Keratinocyte (primary cell): ENCODE results near the gene SLC13A3. TPM values are rescaled to one million over a fixed set of nuclear protein-coding genes. Genes with fewer than 3 reads are reported as not detected.

Source experiments
- DNase-seq: peaks from one replicate; pipeline ENCODE4 v3.0.0-alpha.2; 2011; ENCODE audit warnings: low read depth, missing footprints, low spot score
- FAIRE-seq: peaks from 2 replicates; lab custom pipeline; 2011; peaks lifted over from hg19 to GRCh38; lab: Jason Lieb, UNC
- H2AFZ ChIP-seq: 2 replicates; pipeline ENCODE4 v1.6.0; 2012; ENCODE audit warnings: low read length, control low read depth, inconsistent platforms; ENCODE audit not compliant: control insufficient read depth
- H3K27ac ChIP-seq: 2 replicates; pipeline ENCODE4 v1.5.1; 2011; ENCODE audit warnings: low read length; ENCODE audit not compliant: control insufficient read depth, insufficient read depth
- H3K27me3 ChIP-seq: 3 replicates; pipeline ENCODE4 v1.6.0; 2011; ENCODE audit warnings: low read length; ENCODE audit not compliant: control insufficient read depth, insufficient read depth; ENCODE audit errors: extremely low read depth
- H3K36me3 ChIP-seq, 2 experiments: 2 replicates in 1 of 2; 3 replicates in 1 of 2; pipeline ENCODE4 v1.5.1; 2011; ENCODE audit warnings: low read length in 2 of 2, mild to moderate bottlenecking in 1 of 2; ENCODE audit not compliant: control insufficient read depth in 2 of 2, insufficient read depth in 2 of 2; ENCODE audit errors: extremely low read depth in 1 of 2
- H3K4me1 ChIP-seq: 3 replicates; pipeline ENCODE4 v1.5.1; 2011; ENCODE audit warnings: low read length; ENCODE audit not compliant: control insufficient read depth, insufficient read depth; ENCODE audit errors: extremely low read depth
- H3K4me2 ChIP-seq: 3 replicates; pipeline ENCODE4 v1.6.0; 2011; ENCODE audit warnings: low read depth, low read length; ENCODE audit not compliant: control insufficient read depth, insufficient read depth; ENCODE audit errors: extremely low read depth
- H3K4me3 ChIP-seq, 3 experiments: fragments of 200-600 bp in 1 of 3; sonication (generic) in 1 of 3; 2 replicates in 2 of 3; 3 replicates in 1 of 3; pipeline ENCODE4 v1.5.1; 2011 to 2016; ENCODE audit warnings: low read length in 3 of 3, mild to moderate bottlenecking in 3 of 3, control low read depth in 2 of 3, inconsistent platforms in 1 of 3, low read depth in 1 of 3, mixed read lengths in 1 of 3, mixed run types in 1 of 3, moderate library complexity in 1 of 3; ENCODE audit not compliant: control insufficient read depth in 2 of 3, insufficient read depth in 2 of 3; ENCODE audit errors: extremely low read depth in 1 of 3
- H3K79me2 ChIP-seq: 2 replicates; pipeline ENCODE4 v1.6.0; 2012; ENCODE audit warnings: low read length; ENCODE audit not compliant: control insufficient read depth, insufficient read depth
- H3K9ac ChIP-seq: 3 replicates; pipeline ENCODE4 v1.6.0; 2011; ENCODE audit warnings: low read length; ENCODE audit not compliant: control insufficient read depth, insufficient read depth; ENCODE audit errors: extremely low read depth
- H3K9me1 ChIP-seq: 3 replicates; pipeline ENCODE4 v1.6.0; 2011; ENCODE audit warnings: low read length; ENCODE audit not compliant: control insufficient read depth, insufficient read depth; ENCODE audit errors: extremely low read depth
- H3K9me3 ChIP-seq: 2 replicates; pipeline ENCODE4 v1.5.1; 2012; ENCODE audit warnings: low read depth, low read length; ENCODE audit not compliant: control insufficient read depth
- H4K20me1 ChIP-seq: 3 replicates; pipeline ENCODE4 v1.6.0; 2011; ENCODE audit warnings: low read length; ENCODE audit not compliant: control insufficient read depth, insufficient read depth; ENCODE audit errors: extremely low read depth
- EZH2 ChIP-seq: IDR thresholded peaks from one replicate; pipeline ENCODE4 v1.6.1; 2012; ENCODE audit warnings: inconsistent platforms, mild to moderate bottlenecking, low read length, moderate library complexity
- dilution Hi-C: fragments of 300-500 bp; cut with MboI; formaldehyde crosslinking; loops from one replicate; pipeline ENCODE4 v1.7.0; 2020; ENCODE audit warnings: low sequenced_read_pairs; ENCODE audit not compliant: extremely low pct_ligation_motif_present
- polyA plus RNA-seq, 5 experiments: library from polyadenylated mRNA; depleted of rRNA in 3 of 5; stranded (reverse) in 3 of 5; stranded (forward) in 1 of 5; unstranded in 1 of 5; fragments of >200 nt; gene quantifications; 1 replicate in 1 of 5; 2 replicates in 3 of 5; 3 replicates in 1 of 5; pipeline versions ENCODE4 v1.2.1 to v1.2.3, GENCODE V29; 2011 to 2012; ENCODE audit warnings: missing spikeins in 2 of 5, low read depth in 1 of 5, low replicate concordance in 1 of 5
- TF ChIP-seq, protein P1 (sequence below), 3 experiments: IDR thresholded peaks in 1 of 3; conservative IDR thresholded peaks in 1 of 3; optimal IDR thresholded peaks in 1 of 3; 2 replicates in 2 of 3; 3 replicates in 1 of 3; pipeline versions ENCODE3 to v1.5.1; 2011; ENCODE audit warnings: low read length in 3 of 3, mild to moderate bottlenecking in 3 of 3, moderate library complexity in 2 of 3, control low read depth in 1 of 3, inconsistent platforms in 1 of 3; ENCODE audit not compliant: insufficient read depth in 2 of 3; ENCODE audit errors: extremely low read depth in 1 of 3

The SLC13A3 gene
- polyA plus RNA-seq, 1 donor (not counting 4 experiments of a cell fraction or from before 2014, with no cell fraction given) = 4.5 TPM

DNA sequence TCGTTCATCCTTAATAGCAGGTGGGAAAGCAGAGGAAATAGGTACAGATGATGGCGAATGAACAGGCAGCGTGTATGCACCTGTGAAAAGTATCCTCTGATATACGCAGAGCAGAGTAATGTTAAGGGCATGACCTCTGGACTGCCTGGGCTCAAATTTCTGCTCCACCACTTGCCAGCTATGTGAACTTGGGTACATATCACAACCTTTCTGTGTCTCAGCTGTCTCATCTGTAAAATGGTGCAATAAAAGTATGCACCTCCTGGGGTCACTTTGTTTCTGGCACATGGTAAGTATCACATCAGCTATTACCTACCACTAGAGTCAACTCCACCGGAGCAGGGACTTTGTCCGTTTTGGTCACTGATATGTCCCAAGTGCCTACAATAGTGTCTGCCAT, 103.3 kb downstream of the SLC13A3 start:
- no peaks in the 10 kb centered on the region for H3K9me1 ChIP-seq
- H3K9ac ChIP-seq = no peak overlapping the region
- H3K36me3 ChIP-seq = no peaks in the 10 kb centered on the region
- no peak for FAIRE-seq
- no peak overlapping the region for H3K4me3 ChIP-seq
- H3K4me2 ChIP-seq = no peak overlapping the region
- no peaks in the 10 kb centered on the region for H4K20me1 ChIP-seq
- peaks cover 2% of the 10 kb centered on the region for H3K27me3 ChIP-seq
- no peaks in the 10 kb centered on the region for H3K9me3 ChIP-seq
- H3K79me2 ChIP-seq = no peaks in the 10 kb centered on the region
- dilution Hi-C loops = no loop called here
- DNase-seq = no peak
- H3K27ac ChIP-seq = no peak overlapping the region
- no peaks in the 10 kb centered on the region for H3K4me1 ChIP-seq
- TF ChIP-seq EZH2 = no peak
- TF ChIP-seq, protein P1, sequence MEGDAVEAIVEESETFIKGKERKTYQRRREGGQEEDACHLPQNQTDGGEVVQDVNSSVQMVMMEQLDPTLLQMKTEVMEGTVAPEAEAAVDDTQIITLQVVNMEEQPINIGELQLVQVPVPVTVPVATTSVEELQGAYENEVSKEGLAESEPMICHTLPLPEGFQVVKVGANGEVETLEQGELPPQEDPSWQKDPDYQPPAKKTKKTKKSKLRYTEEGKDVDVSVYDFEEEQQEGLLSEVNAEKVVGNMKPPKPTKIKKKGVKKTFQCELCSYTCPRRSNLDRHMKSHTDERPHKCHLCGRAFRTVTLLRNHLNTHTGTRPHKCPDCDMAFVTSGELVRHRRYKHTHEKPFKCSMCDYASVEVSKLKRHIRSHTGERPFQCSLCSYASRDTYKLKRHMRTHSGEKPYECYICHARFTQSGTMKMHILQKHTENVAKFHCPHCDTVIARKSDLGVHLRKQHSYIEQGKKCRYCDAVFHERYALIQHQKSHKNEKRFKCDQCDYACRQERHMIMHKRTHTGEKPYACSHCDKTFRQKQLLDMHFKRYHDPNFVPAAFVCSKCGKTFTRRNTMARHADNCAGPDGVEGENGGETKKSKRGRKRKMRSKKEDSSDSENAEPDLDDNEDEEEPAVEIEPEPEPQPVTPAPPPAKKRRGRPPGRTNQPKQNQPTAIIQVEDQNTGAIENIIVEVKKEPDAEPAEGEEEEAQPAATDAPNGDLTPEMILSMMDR (optimal IDR thresholded peaks at IDR 0.05 in 1 of 3, IDR thresholded peaks at IDR 0.05 in 1 of 3, conservative IDR thresholded peaks at IDR 0.05 in 1 of 3; ENCODE audit: extremely low read depth in 1 of 3, insufficient read depth in 2 of 3, low read length in 3 of 3) = no peak
- H2AFZ ChIP-seq = no peak overlapping the region

DNA sequence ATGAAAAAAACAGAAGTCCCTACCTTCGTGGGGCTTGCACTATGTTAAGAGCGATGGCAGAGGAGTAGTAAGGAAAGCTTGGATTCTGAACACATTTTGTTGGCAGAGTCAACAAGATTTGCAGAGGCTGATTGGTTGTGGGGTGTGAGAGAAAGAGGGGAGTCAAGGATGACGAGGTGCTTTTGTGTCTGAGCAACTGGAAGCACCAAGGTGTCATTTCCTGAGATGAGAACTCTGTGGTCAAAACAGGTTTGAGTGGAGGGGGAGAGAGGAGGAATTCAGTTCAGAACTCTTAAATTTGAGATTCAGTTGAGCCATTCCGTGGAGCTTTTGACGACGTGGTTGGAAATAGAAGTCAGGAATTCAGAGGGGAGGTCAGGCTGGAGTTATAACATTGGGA, 104.3 kb downstream of the SLC13A3 start:
- no peak overlapping the region for H3K4me2 ChIP-seq
- H3K9me3 ChIP-seq = no peaks in the 10 kb centered on the region
- H3K36me3 ChIP-seq = no peaks in the 10 kb centered on the region
- H3K79me2 ChIP-seq = no peaks in the 10 kb centered on the region
- no peak overlapping the region for H3K9ac ChIP-seq
- H3K4me3 ChIP-seq = no peak overlapping the region
- no peaks in the 10 kb centered on the region for H3K9me1 ChIP-seq
- FAIRE-seq (no peak), DNase-seq (no peak)
- no peaks in the 10 kb centered on the region for H3K4me1 ChIP-seq
- H2AFZ ChIP-seq = no peak overlapping the region
- dilution Hi-C loops = no loop called here
- peaks cover 4% of the 10 kb centered on the region for H3K27me3 ChIP-seq
- no peaks in the 10 kb centered on the region for H4K20me1 ChIP-seq
- no peak overlapping the region for H3K27ac ChIP-seq
- no peak for TF ChIP-seq EZH2
- TF ChIP-seq, protein P1 (optimal IDR thresholded peaks at IDR 0.05 in 1 of 3, IDR thresholded peaks at IDR 0.05 in 1 of 3, conservative IDR thresholded peaks at IDR 0.05 in 1 of 3; ENCODE audit: extremely low read depth in 1 of 3, insufficient read depth in 2 of 3, low read length in 3 of 3) = no peak
